ENCODE results near the gene CLOCK. TPM values are rescaled to one million over a fixed set of nuclear protein-coding genes. Genes with fewer than 3 reads are reported as not detected.
A peak's percentile ranks its signal among the peaks of the same experiment; 100 is the strongest.

CLOCK gene
- total and polyA plus RNA-seq, 9 of the 15 experiments (the other 6 are each of a cell fraction or from before 2014, with no cell fraction given) = 3.7 to 14.4 (median 9.4) TPM

DNA sequence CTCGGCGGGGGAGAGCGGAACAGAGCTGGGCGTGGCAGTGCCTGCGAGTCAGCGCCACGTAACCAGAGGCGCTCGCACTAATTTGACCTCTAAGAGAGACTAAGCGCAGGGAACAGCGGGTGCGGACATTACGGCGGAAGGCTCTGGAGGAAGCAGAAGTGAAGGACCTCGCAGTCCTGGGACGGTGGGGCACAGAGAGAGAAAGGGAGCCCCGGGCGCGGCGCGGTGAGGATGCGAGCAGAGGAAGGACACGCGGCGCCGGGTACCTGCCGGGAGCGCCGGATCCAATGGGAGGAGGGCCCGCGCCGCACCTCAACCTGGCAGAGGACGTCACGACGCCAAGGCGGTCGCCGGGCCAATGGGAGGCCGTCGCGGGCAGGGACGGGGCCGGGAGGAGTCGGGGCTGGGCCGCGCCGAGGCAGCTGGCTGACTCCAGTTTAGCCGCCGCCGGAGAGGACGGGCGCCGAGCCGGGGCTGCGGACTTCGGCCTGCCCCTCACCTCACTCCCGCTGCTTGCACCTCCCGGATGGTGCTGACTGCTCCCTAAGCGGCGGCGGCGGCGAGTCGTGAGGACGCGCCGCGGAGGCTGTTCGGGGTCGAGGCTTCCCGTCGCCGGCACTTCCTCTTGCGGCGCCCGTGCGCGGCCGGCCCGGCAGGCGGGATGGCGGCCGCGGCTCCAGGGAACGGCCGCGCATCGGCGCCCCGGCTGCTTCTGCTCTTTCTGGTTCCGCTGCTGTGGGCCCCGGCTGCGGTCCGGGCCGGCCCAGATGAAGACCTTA is 151.0 kb downstream of the CLOCK start, which contains the start of gene TMEM165 (continued):
- TF ChIP-seq, protein P1, sequence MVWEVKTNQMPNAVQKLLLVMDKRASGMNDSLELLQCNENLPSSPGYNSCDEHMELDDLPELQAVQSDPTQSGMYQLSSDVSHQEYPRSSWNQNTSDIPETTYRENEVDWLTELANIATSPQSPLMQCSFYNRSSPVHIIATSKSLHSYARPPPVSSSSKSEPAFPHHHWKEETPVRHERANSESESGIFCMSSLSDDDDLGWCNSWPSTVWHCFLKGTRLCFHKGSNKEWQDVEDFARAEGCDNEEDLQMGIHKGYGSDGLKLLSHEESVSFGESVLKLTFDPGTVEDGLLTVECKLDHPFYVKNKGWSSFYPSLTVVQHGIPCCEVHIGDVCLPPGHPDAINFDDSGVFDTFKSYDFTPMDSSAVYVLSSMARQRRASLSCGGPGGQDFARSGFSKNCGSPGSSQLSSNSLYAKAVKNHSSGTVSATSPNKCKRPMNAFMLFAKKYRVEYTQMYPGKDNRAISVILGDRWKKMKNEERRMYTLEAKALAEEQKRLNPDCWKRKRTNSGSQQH (CRISPR knock-in tag; IDR thresholded peaks at IDR 0.05) = no peak
- TF ChIP-seq CBFB (CRISPR knock-in tag; IDR thresholded peaks at IDR 0.05) (no peak), SREBF2 (CRISPR knock-in tag; IDR thresholded peaks at IDR 0.05) (no peak), ETV1 (tag; conservative IDR thresholded peaks at IDR 0.05; ENCODE audit: low read depth) (no peak), ZNF175 (CRISPR knock-in tag; IDR thresholded peaks at IDR 0.05; ENCODE audit: low read depth) (peak; percentile 73; the same call in 1 of the 2 replicates), YY1 (IDR thresholded peaks at IDR 0.05; ENCODE audit: borderline replicate concordance in 1 of 3, control insufficient read depth in 1 of 3, extremely low read depth in 1 of 3, insufficient read depth in 3 of 3, insufficient read length in 1 of 3, insufficient replicate concordance in 2 of 3, low read depth in 1 of 3, low read length in 2 of 3) (peak in 2 of 3 experiments; percentile 57 to 65), POLR3A (IDR thresholded peaks at IDR 0.05; ENCODE audit: borderline replicate concordance, extremely low read depth, insufficient read depth, insufficient read length) (no peak), POLR2H (tag; IDR thresholded peaks at IDR 0.05; ENCODE audit: low read depth) (peak; percentile 87), NR4A1 (CRISPR knock-in tag; IDR thresholded peaks at IDR 0.05) (no peak), NR4A1 (tag; IDR thresholded peaks at IDR 0.05) (no peak), NFXL1 (CRISPR knock-in tag; IDR thresholded peaks at IDR 0.05) (no peak), CBFA2T3 (IDR thresholded peaks at IDR 0.05) (no peak), NBN (IDR thresholded peaks at IDR 0.05; ENCODE audit: low read depth) (peak; percentile 68; the same call in 1 of the 2 replicates), MYBL2 (IDR thresholded peaks at IDR 0.05; ENCODE audit: low read depth) (no peak), MYBL2 (CRISPR knock-in tag; IDR thresholded peaks at IDR 0.05; ENCODE audit: borderline replicate concordance) (no peak), TCF7 (IDR thresholded peaks at IDR 0.05; ENCODE audit: borderline replicate concordance) (no peak), ZC3H4 (CRISPR knock-in tag; IDR thresholded peaks at IDR 0.05; ENCODE audit: borderline replicate concordance) (no peak; the same call in 1 of the 2 replicates), CCNT2 (IDR thresholded peaks at IDR 0.05; ENCODE audit: borderline replicate concordance, extremely low read depth, insufficient read length, low read depth, low read length) (peak; percentile 58), SP2 (IDR thresholded peaks at IDR 0.05; ENCODE audit: extremely low read depth, low read depth, low read length, poor library complexity, severe bottlenecking) (no peak), ZNF12 (CRISPR knock-in tag; IDR thresholded peaks at IDR 0.05) (no peak)
- TF ChIP-seq, protein P2, sequence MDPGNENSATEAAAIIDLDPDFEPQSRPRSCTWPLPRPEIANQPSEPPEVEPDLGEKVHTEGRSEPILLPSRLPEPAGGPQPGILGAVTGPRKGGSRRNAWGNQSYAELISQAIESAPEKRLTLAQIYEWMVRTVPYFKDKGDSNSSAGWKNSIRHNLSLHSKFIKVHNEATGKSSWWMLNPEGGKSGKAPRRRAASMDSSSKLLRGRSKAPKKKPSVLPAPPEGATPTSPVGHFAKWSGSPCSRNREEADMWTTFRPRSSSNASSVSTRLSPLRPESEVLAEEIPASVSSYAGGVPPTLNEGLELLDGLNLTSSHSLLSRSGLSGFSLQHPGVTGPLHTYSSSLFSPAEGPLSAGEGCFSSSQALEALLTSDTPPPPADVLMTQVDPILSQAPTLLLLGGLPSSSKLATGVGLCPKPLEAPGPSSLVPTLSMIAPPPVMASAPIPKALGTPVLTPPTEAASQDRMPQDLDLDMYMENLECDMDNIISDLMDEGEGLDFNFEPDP (CRISPR knock-in tag; IDR thresholded peaks at IDR 0.05) = no peak
- TF ChIP-seq, protein P3, sequence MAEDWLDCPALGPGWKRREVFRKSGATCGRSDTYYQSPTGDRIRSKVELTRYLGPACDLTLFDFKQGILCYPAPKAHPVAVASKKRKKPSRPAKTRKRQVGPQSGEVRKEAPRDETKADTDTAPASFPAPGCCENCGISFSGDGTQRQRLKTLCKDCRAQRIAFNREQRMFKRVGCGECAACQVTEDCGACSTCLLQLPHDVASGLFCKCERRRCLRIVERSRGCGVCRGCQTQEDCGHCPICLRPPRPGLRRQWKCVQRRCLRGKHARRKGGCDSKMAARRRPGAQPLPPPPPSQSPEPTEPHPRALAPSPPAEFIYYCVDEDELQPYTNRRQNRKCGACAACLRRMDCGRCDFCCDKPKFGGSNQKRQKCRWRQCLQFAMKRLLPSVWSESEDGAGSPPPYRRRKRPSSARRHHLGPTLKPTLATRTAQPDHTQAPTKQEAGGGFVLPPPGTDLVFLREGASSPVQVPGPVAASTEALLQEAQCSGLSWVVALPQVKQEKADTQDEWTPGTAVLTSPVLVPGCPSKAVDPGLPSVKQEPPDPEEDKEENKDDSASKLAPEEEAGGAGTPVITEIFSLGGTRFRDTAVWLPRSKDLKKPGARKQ (CRISPR knock-in tag; IDR thresholded peaks at IDR 0.05) = no peak

Measured in K562 (cell line).